Measurements from ENCODE around the gene TMEM236. TPM values are rescaled to one million over a fixed set of nuclear protein-coding genes. Genes with fewer than 3 reads are reported as not detected.

Gene TMEM236
- polyA plus RNA-seq, 1 experiment = 0.02 TPM

GRCh38 chr10:17783751-17784150 is 31.8 kb downstream of the TMEM236 start:
- ChIA-PET CTCF (interaction anchor here (1.2 kb wide), 1 partner anchor 42 kb away, joined by 4 read pairs; no protein-coding TSS in a partner anchor), POLR2A (no interaction called here)
- no peak overlapping the region for H3K27ac ChIP-seq (ENCODE audit: low read depth, low read length)

GRCh38 chr10:17784688-17785087 is 32.7 kb downstream of the TMEM236 start:
- H3K27ac ChIP-seq (ENCODE audit: low read depth, low read length) = peak overlapping the region; percentile 52
- DNase-seq (ENCODE audit: low read depth, low spot score) = no peak
- ChIA-PET POLR2A (interaction anchor here (0.6 kb wide), 1 partner anchor 1283 kb away, joined by 3 read pairs; no protein-coding TSS in a partner anchor), CTCF (interaction anchor here (0.5 kb wide), 1 partner anchor 1263 kb away, joined by 3 read pairs; the partner anchor contains the start of gene C1QL3)
- TF ChIP-seq CTCF (IDR thresholded peaks at IDR 0.05; ENCODE audit: low read depth, low read length) = no peak
- H3K4me3 ChIP-seq (ENCODE audit: low read depth, low read length) = no peak overlapping the region
- no peaks in the 10 kb centered on the region for H3K9me3 ChIP-seq (ENCODE audit: control insufficient read depth, insufficient read depth, low read length)
- H3K27me3 ChIP-seq (ENCODE audit: control insufficient read depth, insufficient read depth, low read length) = no peaks in the 10 kb centered on the region

More at GRCh38 chr10:17783751-17784150, 31.8 kb downstream of the TMEM236 start:
- Histone ChIP-seq H3K4me3 (ENCODE audit: low read depth, low read length) (no peak overlapping the region), H3K27me3 (ENCODE audit: control insufficient read depth, insufficient read depth, low read length) (no peaks in the 10 kb centered on the region), H3K9me3 (ENCODE audit: control insufficient read depth, insufficient read depth, low read length) (no peaks in the 10 kb centered on the region)
- no peak for TF ChIP-seq CTCF (IDR thresholded peaks at IDR 0.05; ENCODE audit: low read depth, low read length)
- no peak for DNase-seq (ENCODE audit: low read depth, low spot score)

GRCh38 chr10:17785276-17785930 is 33.4 kb downstream of the TMEM236 start:
- no peak overlapping the region for H3K4me3 ChIP-seq (ENCODE audit: low read depth, low read length)
- POLR2A ChIA-PET = no interaction called here
- CTCF ChIA-PET = interaction anchor here (0.5 kb wide), 1 partner anchor 1264 kb away, joined by 3 read pairs; the partner anchor contains the start of gene C1QL3
- H3K27me3 ChIP-seq (ENCODE audit: control insufficient read depth, insufficient read depth, low read length) = no peaks in the 10 kb centered on the region
- no peak overlapping the region for H3K27ac ChIP-seq (ENCODE audit: low read depth, low read length)
- no peak for DNase-seq (ENCODE audit: low read depth, low spot score)
- no peaks in the 10 kb centered on the region for H3K9me3 ChIP-seq (ENCODE audit: control insufficient read depth, insufficient read depth, low read length)
- no peak for TF ChIP-seq CTCF (IDR thresholded peaks at IDR 0.05; ENCODE audit: low read depth, low read length)

GRCh38 chr10:17787087-17787961 is 35.3 kb downstream of the TMEM236 start:
- Histone ChIP-seq H3K4me3 (ENCODE audit: low read depth, low read length) (no peak overlapping the region), H3K27me3 (ENCODE audit: control insufficient read depth, insufficient read depth, low read length) (no peaks in the 10 kb centered on the region), H3K27ac (ENCODE audit: low read depth, low read length) (peak overlapping the region; percentile 52), H3K9me3 (ENCODE audit: control insufficient read depth, insufficient read depth, low read length) (no peaks in the 10 kb centered on the region)
- POLR2A ChIA-PET = interaction anchor here (0.6 to 1.4 kb wide), 3 partner anchors 26 to 293 kb away, joined by 3 to 6 read pairs (median 4); partner anchors contain the start of gene STAM
- no peak for TF ChIP-seq CTCF (IDR thresholded peaks at IDR 0.05; ENCODE audit: low read depth, low read length)
- peak; percentile 86 for DNase-seq (ENCODE audit: low read depth, low spot score)
- CTCF ChIA-PET = interaction anchor here (0.6 to 1.4 kb wide), 3 partner anchors 49 to 1037 kb away, joined by 3 to 4 read pairs (median 3); no protein-coding TSS in a partner anchor

Data from AG04450 (cell line).